GM21717 (cell line): Measurements from ENCODE around the gene MED8.
"Not testable (repeated sequence)": the region's sequence is repeated elsewhere in the genome, so short reads cannot be mapped to it uniquely, and the experiment has no call there.

ENCODE experiments used
- ATAC-seq: cut with Tn5 transposase; IDR thresholded peaks from one replicate; pipeline ENCODE4 v1.9.1; 2021; ENCODE audit warnings: mild to moderate bottlenecking, moderate library complexity; ENCODE audit not compliant: unreplicated experiment

Gene MED8

GRCh38 chr1:43422995-43423671, 33.5 kb upstream of the MED8 start:
- ATAC-seq: no peak

GRCh38 chr1:43421976-43422750, 32.6 kb upstream of the MED8 start:
- no peak for ATAC-seq

- ATAC-seq: no peak
Measured at GRCh38 chr1:43421396-43421795, 31.8 kb upstream of the MED8 start.

GRCh38 chr1:43420874-43421273, 31.3 kb upstream of the MED8 start:
- ATAC-seq: no peak

GRCh38 chr1:43419627-43420425, 30.2 kb upstream of the MED8 start:
- ATAC-seq: no peak

- ATAC-seq: no peak
Measured at GRCh38 chr1:43418858-43419257, 29.3 kb upstream of the MED8 start.

- no peak for ATAC-seq
Measured at GRCh38 chr1:43415901-43416300, 26.3 kb upstream of the MED8 start.

- ATAC-seq: no peak
Measured at GRCh38 chr1:43414634-43415223, 25.1 kb upstream of the MED8 start.

- ATAC-seq: not testable (repeated sequence)
Measured at GRCh38 chr1:43413426-43413825, 23.8 kb upstream of the MED8 start.

- ATAC-seq: no peak
Measured at GRCh38 chr1:43410571-43410970, 21.0 kb upstream of the MED8 start.

GRCh38 chr1:43405876-43406234, 16.3 kb upstream of the MED8 start:
- no peak for ATAC-seq

GRCh38 chr1:43405219-43405875, 15.7 kb upstream of the MED8 start:
- no peak for ATAC-seq

- no peak for ATAC-seq
Measured at GRCh38 chr1:43404353-43404752, 14.8 kb upstream of the MED8 start.

GRCh38 chr1:43402089-43402865, 12.7 kb upstream of the MED8 start:
- no peak for ATAC-seq

- ATAC-seq: not testable (repeated sequence)
Measured at GRCh38 chr1:43400441-43400840, 10.8 kb upstream of the MED8 start.

- no peak for ATAC-seq
Measured at GRCh38 chr1:43398227-43398626, 8.6 kb upstream of the MED8 start.

- no peak for ATAC-seq
Measured at GRCh38 chr1:43396059-43396458, 6.5 kb upstream of the MED8 start.

- ATAC-seq: no peak
Measured at GRCh38 chr1:43395523-43395922, 5.9 kb upstream of the MED8 start.

GRCh38 chr1:43392702-43393101, 3.1 kb upstream of the MED8 start:
- ATAC-seq: no peak

- ATAC-seq: no peak
Measured at GRCh38 chr1:43388613-43389012, 987 bp downstream of the MED8 start.
